Amygdala (tissue), 56 donors: ENCODE results near the gene MRPL19.
A peak's percentile ranks its signal among the peaks of the same experiment; 100 is the strongest.
"Not testable (repeated sequence)": the region's sequence is repeated elsewhere in the genome, so short reads cannot be mapped to it uniquely, and the experiment has no call there.

Experiments
- DNase-seq, 56 donors: peaks; one replicate each; lab custom pipeline; 2025; lab: John Stamatoyannopoulos, UW

Gene MRPL19

DNA sequence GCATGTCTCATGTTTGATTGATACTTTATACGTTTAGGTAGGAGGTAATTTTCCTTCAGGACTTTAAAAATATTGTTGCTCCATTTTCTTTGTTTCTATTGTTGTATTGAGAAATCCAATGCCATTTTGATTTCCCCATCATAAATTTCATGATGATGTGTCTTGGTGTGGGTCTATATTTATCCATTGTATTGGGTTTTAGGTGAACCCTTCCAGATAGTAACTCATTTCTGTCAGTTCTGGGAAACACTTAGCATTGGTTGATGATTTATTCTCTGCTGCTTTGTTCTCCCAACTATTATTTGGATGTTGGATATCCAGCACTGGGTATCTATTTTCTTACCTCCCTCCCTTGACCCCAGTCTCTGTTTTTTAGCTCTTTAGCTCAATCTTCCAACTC, 10.0 kb downstream of the MRPL19 start:
- DNase-seq: no peak

DNA sequence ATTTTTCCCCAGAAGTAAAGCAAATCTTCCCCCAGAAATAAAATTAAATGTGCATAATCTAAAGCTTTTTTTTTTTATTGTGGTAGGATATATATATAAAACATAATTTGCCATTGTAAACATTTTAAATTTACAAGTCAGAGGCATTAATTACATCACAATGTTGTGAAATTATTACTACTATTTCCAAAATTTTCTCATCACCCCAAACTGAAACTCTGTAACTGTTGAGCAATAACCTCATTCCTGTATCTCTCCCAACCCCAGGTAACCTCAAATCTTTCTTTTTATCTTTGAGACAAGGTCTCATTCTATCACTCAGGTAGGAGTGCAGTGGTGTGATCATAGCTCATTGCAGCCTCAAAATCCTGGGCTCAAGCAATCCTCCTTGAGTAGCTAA, 11.2 kb downstream of the MRPL19 start:
- DNase-seq: no peak

DNA sequence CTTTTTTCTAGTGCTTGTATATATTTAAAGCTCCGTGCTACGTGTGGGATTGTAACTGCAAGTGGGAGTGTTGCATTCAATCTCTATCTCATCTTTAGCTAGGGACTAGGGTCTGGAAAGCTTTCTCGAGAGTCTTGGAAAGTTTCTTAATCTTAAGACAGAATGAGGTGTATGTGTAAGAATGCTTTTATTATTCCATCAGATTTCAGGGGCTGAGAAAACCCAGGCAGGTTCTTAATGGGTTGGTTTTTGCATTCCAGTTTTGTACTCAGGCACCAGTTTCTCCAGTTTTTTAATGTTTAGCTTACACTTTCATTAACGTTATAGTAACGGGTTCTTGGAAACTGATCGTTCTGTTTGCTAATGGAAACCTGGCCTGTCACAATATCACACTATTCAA, 20.3 kb downstream of the MRPL19 start:
- no peak for DNase-seq

DNA sequence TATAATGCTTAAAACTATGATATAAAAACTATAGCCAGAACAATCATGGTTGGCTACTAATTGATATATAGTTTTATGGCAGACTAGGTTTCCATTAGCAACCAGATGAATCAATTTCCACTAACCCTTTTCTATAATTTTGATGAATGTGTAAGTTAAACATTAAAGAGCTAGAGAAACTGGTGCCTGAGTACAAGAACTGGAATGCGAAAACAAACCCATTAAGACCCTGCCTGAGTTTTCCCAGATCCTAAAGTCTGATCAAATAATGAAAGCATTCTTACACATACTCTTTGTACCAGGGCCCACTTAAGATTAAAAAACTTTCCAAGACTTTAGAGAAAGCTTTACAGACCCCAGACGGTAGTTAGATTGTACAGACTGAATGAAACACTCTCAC, 21.3 kb downstream of the MRPL19 start:
- DNase-seq: no peak

- not testable (repeated sequence) for DNase-seq
These were observed 28.8 kb downstream of the MRPL19 start for GRCh38 chr2:75675423-75675822.

DNA sequence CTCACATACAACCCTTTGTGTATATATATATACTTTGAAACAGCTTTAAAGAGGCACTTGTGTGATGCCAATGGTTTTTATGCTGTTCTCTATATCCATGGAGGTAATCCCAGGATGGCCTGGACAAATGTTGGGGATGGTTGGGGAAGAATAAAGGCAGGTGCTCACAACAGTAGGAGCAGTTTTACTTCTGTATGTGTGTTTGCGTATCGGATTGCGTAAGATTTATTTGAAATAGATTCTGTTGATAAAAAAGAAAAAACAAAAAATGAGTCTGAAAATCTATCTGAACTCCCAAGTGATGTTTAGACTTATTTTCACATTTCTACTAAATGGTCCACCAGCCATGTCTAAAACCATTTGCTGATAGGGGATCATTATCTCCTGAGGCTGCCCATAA, 29.3 kb downstream of the MRPL19 start:
- no peak for DNase-seq

DNA sequence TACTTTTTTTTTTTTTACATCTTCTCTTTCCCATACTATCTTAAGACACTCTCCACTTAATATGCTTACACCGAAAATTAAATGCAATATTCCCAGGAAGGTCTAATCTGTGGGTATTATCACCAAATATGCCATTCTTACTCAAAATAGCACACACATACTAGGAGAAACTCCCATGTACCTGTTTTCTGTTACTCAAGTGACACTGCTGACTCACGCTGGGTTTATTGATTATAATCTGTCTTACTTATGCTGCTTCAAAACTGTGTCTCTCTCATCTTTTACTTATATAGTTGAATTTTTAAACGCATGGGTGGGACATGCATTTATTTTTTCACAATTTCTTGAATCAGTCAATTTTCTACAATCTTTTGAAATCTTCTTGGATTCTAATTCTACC, 29.9 kb downstream of the MRPL19 start:
- DNase-seq: no peak

- no peak for DNase-seq
These were observed 33.0 kb downstream of the MRPL19 start for GRCh38 chr2:75679556-75679955.

- no peak for DNase-seq
These were observed 33.8 kb downstream of the MRPL19 start for GRCh38 chr2:75680402-75680801.

- DNase-seq: not testable (repeated sequence)
These were observed 36.8 kb downstream of the MRPL19 start for GRCh38 chr2:75683430-75683829.

- no peak for DNase-seq
These were observed 41.6 kb downstream of the MRPL19 start for GRCh38 chr2:75688196-75688595.

DNA sequence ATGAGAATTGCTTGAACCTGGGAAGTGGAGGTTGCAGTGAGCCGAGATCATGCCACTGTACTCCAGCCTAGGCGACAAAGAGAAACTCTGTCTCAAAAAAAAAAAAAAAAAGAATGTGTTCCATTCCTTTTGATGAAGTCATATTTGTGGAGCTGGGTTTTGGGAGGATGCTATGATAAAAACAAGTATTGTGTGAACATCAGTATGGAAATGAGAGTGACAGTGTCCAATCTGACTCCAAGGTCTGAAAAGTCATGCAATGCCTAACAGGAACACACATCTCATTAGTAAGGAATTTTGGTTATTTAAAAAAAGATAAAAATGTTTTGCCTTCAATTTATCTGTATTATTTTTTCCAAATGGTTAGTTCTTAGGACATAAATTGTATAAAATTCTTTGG, 52.3 kb downstream of the MRPL19 start:
- DNase-seq: no peak

- DNase-seq: no peak
These were observed 56.0 kb downstream of the MRPL19 start for GRCh38 chr2:75702593-75702992.

- no peak for DNase-seq
These were observed 57.2 kb downstream of the MRPL19 start for GRCh38 chr2:75703589-75704287.

GRCh38 chr2:75705921-75706320, 59.3 kb downstream of the MRPL19 start:
- no peak for DNase-seq

- no peak for DNase-seq
These were observed 61.3 kb downstream of the MRPL19 start for GRCh38 chr2:75707901-75708300.

- no peak for DNase-seq
These were observed 62.7 kb downstream of the MRPL19 start for GRCh38 chr2:75709297-75709696.

DNA sequence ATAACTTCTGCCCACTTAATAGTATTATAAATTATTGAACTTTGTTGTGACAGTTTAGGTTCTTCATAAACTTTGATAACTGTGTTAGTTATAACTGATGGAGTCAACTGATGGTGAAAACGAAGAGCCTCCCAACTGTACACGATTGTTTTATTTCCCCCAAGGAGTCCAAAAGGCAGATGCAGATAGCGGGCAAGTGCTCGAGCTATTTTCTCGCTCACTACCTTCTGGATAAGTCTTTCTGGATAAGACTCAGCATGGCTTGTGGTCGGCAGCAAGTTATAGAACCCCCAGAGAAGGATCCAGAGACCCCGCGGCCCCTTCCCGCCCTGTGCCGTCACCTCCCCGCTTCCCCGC, 63.6 kb downstream of the MRPL19 start:
- DNase-seq: peak in 1 of 56 donors; percentile 45

DNA sequence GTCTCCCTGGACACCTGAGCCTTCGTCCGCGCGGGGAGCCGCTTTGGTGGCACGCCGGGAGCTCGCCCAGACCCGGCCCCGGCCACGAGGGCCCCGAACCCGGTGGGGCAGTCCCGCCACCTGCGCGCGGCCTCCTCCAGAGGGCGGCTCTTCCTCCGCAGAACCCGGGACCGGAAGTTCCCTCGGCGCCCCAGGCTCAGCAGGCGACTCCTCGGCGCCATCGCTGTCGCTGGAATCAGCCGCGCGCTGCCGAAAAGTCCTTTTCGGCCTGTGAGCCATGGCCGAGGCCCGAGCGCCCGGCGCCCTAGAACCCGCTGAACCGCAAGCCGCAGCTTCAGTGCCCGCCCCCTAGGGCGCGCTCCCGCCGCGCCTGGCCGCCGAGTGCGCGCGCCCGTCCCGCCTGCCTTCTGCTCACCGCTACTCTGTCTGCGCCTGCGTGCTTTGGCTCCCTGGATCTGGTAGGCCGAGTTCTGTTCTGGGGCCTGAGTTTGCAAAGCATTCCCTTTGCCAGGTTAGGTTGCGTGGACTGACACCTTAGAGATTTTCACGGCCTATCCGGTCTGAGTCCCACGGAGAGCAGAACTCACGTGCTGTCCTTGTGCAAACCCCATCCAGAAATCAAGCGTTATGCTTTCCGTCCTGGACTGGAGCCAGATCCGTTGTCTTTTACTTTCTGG, 64.1 kb downstream of the MRPL19 start, which contains the start of gene GCFC2:
Gene GCFC2 (minus strand): TSS at position 339 of the 677 bp plus-strand sequence. CDS start 60 bp downstream, at position 279.
- DNase-seq: peak; percentile 38 to 89 (median 76)

DNA sequence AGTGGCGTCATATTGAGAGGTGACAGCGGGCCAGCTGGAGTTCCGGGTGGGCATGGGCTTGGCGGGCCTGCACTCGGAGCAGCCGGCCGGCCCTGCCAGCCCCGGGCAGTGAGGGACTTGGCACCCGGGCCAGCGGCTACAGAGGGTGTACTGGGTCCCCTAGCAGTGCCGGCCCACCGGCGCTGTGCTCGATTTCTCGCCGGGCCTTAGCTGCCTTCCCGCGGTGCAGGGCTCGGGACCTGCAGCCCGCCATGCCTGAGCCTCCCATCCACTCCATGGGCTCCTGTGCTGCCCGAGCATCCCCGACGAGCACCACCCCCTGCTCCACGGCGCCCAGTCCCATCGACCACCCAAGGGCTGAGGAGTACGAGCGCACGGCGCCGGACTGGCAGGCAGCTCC, 65.0 kb downstream of the MRPL19 start:
- not testable (repeated sequence) for DNase-seq

- peak in 1 of 56 donors; percentile 2 for DNase-seq
These were observed 69.8 kb downstream of the MRPL19 start for GRCh38 chr2:75716406-75716805.

DNA sequence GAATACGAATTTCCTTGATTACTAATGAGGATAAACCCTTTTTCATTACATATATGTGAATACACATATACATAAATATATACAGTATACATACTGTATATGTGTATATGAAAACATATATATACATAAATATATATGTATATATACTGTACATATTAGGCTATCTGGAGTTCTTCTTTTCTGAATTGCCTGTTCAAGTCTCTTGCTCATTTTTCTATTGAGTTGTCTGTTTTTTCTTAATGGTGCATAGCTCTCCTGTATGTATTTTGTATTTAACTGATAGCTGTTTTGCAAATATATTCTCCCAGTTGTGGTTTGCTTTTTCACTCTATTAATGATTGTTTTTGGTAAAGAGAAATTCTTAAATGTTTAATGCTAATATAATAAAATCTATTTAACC, 73.0 kb downstream of the MRPL19 start:
- DNase-seq: no peak
